DND-41 (cell line): ENCODE results near the gene TPPP2.

Source experiments
- CTCF ChIP-seq: IDR thresholded peaks from 2 replicates; pipeline ENCODE4 v1.5.1; 2012; ENCODE audit warnings: borderline replicate concordance, low read length, moderate library complexity, mild to moderate bottlenecking; ENCODE audit not compliant: poor library complexity, severe bottlenecking; ENCODE audit errors: extremely low read depth
- EZH2 ChIP-seq: IDR thresholded peaks from 3 replicates; pipeline ENCODE4 v1.6.1; 2012; ENCODE audit warnings: borderline replicate concordance, low read depth, mild to moderate bottlenecking, moderate library complexity, low read length, inconsistent platforms; ENCODE audit not compliant: severe bottlenecking

GRCh38 chr14:21015312-21015711 lies 14.7 kb upstream of the TPPP2 start:
- TF ChIP-seq CTCF, result no peak
- TF ChIP-seq EZH2, result no peak
